Upper lobe of left lung (tissue), 6 donors: Measurements from ENCODE around the gene C7. TPM values are rescaled to one million over a fixed set of nuclear protein-coding genes. Genes with fewer than 3 reads are reported as not detected.
A peak's percentile ranks its signal among the peaks of the same experiment; 100 is the strongest.
"Not testable (repeated sequence)": the region's sequence is repeated elsewhere in the genome, so short reads cannot be mapped to it uniquely, and the experiment has no call there.

Source experiments
- ATAC-seq, 2 donors: fragments of 200-7000 bp; cut with Tn5 transposase; one replicate each; pipeline ENCODE4 v1.9.1; 2022; ENCODE audit warnings: mild to moderate bottlenecking in 2 of 2, moderate library complexity in 2 of 2; ENCODE audit not compliant: low FRiP score in 2 of 2
- DNase-seq, 2 donors: peaks; one replicate each; pipeline ENCODE4 v3.0.0-alpha.2; 2019 to 2020
- H3K27ac ChIP-seq, 4 donors: fragments of 200-600 bp; sonication (generic); one replicate each; pipeline ENCODE4 v1.5.1; 2016 to 2019
- H3K27me3 ChIP-seq, 4 donors: fragments of 200-600 bp; sonication (generic); one replicate each; pipeline ENCODE4 v1.5.1; 2017 to 2019
- H3K36me3 ChIP-seq, 4 donors: fragments of 200-600 bp; sonication (generic); one replicate each; pipeline ENCODE4 v1.5.1; 2016 to 2019
- H3K4me1 ChIP-seq, 4 donors: fragments of 200-600 bp; sonication (generic); one replicate each; pipeline ENCODE4 v1.5.1; 2018 to 2019
- H3K4me3 ChIP-seq, 4 donors: fragments of 200-600 bp; sonication (generic); one replicate each; pipeline ENCODE4 v1.5.1; 2017 to 2019; ENCODE audit warnings: mild to moderate bottlenecking in 2 of 4, moderate library complexity in 1 of 4
- H3K9me3 ChIP-seq, 4 donors: fragments of 200-600 bp; sonication (generic); one replicate each; pipeline ENCODE4 v1.5.1; 2018 to 2019
- EP300 ChIP-seq, 4 donors: sonication (generic); formaldehyde crosslinking; IDR thresholded peaks; one replicate each; pipeline ENCODE4 v1.5.1; 2017; ENCODE audit warnings: antibody characterized with exemption in 4 of 4, control low read depth in 2 of 4
- POLR2A ChIP-seq, 4 donors: fragments of 450-650 bp; IDR thresholded peaks; one replicate each; pipeline ENCODE4 v1.5.1; 2016 to 2017; ENCODE audit warnings: antibody characterized with exemption in 4 of 4, mild to moderate bottlenecking in 2 of 4
- POLR2AphosphoS5 ChIP-seq, 2 donors: sonication (generic); formaldehyde crosslinking; IDR thresholded peaks; one replicate each; pipeline ENCODE4 v1.5.1; 2017; ENCODE audit warnings: antibody characterized with exemption in 2 of 2
- WGBS, 2 donors: methylation state at CpG; one replicate each; pipeline ENCODE4 v1.1.5; 2017 to 2018; 5-methylcytosine and 5-hydroxymethylcytosine counted together
- small RNA-seq, 4 donors: library from RNA; depleted of rRNA; stranded (forward); fragments of <200 nt; gene quantifications; one replicate each; pipeline ENCODE3, GENCODE V24; 2016
- total RNA-seq, 6 donors: library from RNA; depleted of rRNA in 4 of 6; stranded (reverse); fragments of >200 nt in 4 of 6; gene quantifications; one replicate each; pipeline versions ENCODE4 v1.1.0 to v1.2.1, GENCODE V29; 2016 to 2021
- donor health status: DM: no; HTN: no; CAD: no; lungs with moderate emphysema.
- donor health status: DM: no; HTN: yes; CAD: no; lungs with severe emphysema.

Gene C7
- total RNA-seq, 6 donors from 2014 or later, result 117 to 741 (median 203) TPM

- TF ChIP-seq EP300 (IDR thresholded peaks at IDR 0.05) (no peak), POLR2A (IDR thresholded peaks at IDR 0.05) (no peak), POLR2AphosphoS5 (IDR thresholded peaks at IDR 0.05) (no peak)
- no peak for ATAC-seq
These were observed 103.0 kb downstream of the C7 start for GRCh38 chr5:41012318-41012717.

GRCh38 chr5:41022600-41022999 is 113.3 kb downstream of the C7 start:
- WGBS, 2 donors, result 72 to 97% methylated on average over 4 to 8 of the region's 8 CpGs
- H3K27ac ChIP-seq, H3K4me3 ChIP-seq, H3K9me3 ChIP-seq, H3K27me3 ChIP-seq, ATAC-seq, H3K36me3 ChIP-seq, H3K4me1 ChIP-seq, DNase-seq: not testable (repeated sequence)

More at GRCh38 chr5:41012318-41012717, 103.0 kb downstream of the C7 start:
- Histone ChIP-seq H3K36me3 (no peaks in the 10 kb centered on the region), H3K27me3 (no peaks in the 10 kb centered on the region), H3K9me3 (no peaks in the 10 kb centered on the region), H3K27ac (no peak overlapping the region), H3K4me1 (no peaks in the 10 kb centered on the region), H3K4me3 (no peak overlapping the region)
- WGBS, 2 donors, result 60 to 70% methylated on average over 4 of the region's 4 CpGs
- DNase-seq, result peak in 1 of 2 donors; percentile 58

Small RNAs within 50 kb of the gene (small RNA-seq; reads per million reads assigned to genes)
- gene AC114967.1 (0 reads per million in 4 donors), gene RNU7-161P (0 reads per million in 4 donors)

Other genes with a start within 250 kb of the C7 start
- gene PTGER4, start 229.6 kb upstream of the C7 start, total RNA-seq, result 10 to 100 TPM; 33.9 to 64.1 (median 45.8) TPM
- gene TTC33, start 153.5 kb upstream of the C7 start, total RNA-seq, result 10 to 100 TPM; 13.4 to 34.1 (median 17.1) TPM
- 10 to 100 TPM; 53.9 to 94.7 (median 74.5) TPM for gene PRKAA1, start 111.1 kb upstream of the C7 start, total RNA-seq
- gene RPL37, start 74.3 kb upstream of the C7 start, total RNA-seq, result 100 to 1,000 TPM; 115 to 977 (median 185) TPM
- 10 to 100 TPM; 14.7 to 23.9 (median 18.9) TPM for gene CARD6, start 68.1 kb upstream of the C7 start, total RNA-seq
- gene MROH2B, start 161.8 kb downstream of the C7 start, total RNA-seq, result not detected